ENCODE data around the gene CABP7. TPM values are rescaled to one million over a fixed set of nuclear protein-coding genes. Genes with fewer than 3 reads are reported as not detected.
"Not testable (repeated sequence)": the region's sequence is repeated elsewhere in the genome, so short reads cannot be mapped to it uniquely, and the experiment has no call there.

Gene CABP7
- polyA plus RNA-seq, 1 donor, result 0.19 TPM

GRCh38 chr22:29750029-29750428, 30.2 kb downstream of the CABP7 start:
- no peak for DNase-seq

- no peak for DNase-seq
Observed at GRCh38 chr22:29750559-29751538, 31.0 kb downstream of the CABP7 start.

GRCh38 chr22:29751669-29752068, 31.9 kb downstream of the CABP7 start:
- no peak for DNase-seq

DNA sequence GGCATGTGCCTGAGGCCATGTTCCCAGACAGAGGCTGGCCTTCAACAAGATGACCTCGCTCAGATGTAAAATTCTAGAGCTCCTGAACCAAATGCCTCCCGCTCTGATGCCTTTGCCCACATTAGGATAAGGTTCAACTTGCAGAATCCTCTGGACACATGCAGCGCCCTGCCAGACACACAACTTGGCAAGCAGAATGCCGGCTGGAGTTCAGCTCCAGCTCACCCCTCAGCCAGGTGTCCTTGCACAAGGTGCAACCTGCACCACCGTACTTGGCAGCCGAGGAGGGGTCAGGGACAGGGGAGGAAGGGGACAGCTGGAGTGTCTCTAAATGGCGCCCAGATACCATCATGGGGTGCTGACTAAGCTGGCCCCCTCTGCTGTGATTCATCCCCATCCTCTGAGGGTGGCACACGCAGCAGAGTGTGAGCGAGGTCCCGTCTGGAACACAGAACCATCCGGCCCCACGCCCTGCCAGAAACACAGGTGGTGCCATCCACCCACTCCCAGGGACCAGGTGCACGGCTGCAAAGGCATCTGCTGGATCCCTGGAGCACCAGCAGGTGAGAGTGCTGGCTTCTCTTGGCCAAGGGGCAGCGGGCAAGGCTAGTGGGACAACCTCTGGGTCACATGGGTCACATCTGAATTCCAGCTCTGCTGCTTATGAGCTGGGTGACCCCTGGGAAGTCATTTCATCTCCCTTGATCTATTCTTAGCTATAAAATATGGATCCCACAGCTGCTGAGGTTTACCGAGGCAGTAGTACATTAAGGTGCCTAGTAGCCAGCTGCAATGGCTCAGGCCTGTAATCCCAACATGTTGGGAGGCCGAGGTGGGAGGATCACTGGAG, 34.2 kb downstream of the CABP7 start:
- no peak for DNase-seq

DNA sequence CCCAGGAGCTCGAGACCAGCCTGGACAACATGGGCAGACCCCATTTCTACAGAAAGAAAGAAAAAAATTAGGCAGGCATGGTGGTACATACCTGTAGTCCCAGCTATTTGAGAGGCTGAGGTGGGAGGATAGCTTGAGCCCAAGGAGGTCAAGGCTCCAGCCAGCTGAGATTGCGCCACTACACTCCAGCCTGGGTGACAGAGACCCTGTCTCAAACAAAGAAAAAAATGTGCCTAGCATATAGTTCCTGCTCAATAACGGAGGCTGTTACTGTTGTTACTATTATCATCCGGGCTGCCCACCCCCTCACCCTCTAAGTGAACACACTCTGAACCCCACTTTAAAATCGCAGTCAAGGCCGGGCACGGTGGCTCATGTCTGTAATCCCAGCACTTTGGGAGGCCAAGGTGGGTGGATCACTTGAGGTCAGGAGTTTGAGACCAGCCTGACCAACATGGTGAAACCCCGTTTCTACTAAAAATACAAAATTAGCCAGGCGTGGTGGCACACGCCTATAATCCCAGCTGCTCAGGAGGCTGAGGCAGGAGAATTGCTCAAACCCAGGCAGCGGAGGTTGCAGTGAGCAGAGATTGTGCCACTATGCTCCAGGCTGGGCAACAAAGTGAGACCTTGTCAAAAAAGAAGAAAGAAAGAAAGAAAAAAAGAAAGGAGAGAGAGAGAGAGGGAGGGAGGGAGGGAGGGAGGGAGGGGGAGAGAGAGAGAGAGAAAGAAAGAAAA, 35.0 kb downstream of the CABP7 start:
- DNase-seq, result not testable (repeated sequence)

DNA sequence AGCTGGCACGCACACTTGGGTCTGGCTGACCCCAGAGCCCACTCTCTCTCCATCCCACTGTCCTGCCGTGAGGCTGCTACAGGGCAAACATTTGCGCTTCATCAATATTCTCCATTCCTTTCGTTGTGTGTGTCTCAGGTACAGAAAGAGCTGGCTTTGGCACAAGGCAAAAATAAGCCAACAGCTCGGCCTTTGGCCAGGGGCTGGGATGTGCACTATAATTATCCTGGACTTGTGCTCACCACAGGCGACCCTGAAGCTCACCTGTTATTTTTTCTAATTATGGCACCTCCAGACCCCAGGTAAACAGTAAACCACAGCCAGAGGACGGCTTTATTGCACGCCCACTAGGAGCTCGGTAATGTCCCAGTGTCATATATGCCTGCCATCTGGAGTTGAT, 36.1 kb downstream of the CABP7 start:
- DNase-seq, result no peak

GRCh38 chr22:29756341-29756740, 36.5 kb downstream of the CABP7 start:
- DNase-seq, result no peak

DNA sequence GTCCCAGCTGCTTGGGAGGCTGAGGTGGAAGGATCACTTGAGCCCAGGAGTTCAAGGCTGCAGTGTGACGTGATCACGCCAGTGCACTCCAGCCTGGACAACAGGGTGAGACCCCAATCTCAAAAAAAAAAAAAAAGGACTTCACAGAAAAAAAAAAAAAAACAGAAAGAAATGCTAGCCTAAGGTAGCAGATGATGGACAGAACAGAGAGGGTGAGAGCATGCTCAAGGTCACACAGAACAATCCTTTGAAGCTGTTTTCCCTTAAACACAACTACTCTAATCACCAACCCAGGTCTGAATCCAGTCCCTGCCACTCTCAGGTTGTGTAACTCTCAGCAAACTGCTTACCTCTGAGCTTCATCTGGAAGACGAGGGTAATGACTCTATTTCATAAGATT, 37.3 kb downstream of the CABP7 start:
- no peak for DNase-seq

DNA sequence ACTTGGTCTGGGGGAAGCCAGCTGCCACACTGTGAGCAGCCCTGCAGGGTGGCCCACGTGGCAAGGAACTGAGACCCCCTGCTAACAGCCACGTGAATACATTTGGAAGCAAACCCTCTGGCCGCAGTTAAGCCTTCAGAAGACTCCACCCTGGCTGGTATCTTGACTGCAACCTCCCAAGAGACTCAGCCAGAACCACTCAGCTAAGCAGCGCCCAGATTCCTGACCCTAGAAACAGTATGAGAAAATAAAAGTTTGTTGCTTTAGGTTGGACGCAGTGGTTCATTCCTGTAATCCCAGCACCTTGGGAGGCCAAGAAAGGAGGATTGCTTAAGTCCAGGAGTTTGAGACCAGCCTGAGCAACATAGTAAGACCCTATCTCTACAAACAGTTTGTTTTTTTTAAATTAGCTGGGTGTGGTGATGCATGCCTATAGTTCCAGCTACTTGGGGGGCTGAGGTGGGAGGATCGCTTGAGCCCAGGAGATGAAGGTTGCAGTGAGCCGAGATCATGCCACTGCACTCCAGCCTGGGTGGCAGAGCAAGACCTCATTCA, 38.3 kb downstream of the CABP7 start:
- DNase-seq, result no peak

GRCh38 chr22:29758959-29759358, 39.2 kb downstream of the CABP7 start:
- no peak for DNase-seq

DNA sequence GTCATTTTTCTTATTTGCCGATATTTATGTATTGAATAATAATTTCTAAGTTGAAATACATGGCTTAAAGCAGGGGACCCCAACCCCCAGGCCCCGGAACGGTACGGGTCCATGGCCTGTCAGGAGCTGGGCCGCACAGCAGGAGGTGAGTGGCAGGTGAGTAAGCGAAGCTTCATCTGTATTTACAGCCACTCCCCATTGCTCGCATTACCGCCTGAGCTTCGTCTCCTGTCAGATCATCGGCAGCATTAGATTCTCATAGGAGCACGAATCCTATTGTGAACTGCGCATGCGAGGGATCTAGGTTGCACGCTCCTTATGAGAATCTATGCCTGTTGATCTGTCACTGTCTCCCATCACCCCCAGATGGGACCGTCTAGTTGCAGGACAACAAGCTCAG, 42.5 kb downstream of the CABP7 start:
- no peak for DNase-seq

DNA sequence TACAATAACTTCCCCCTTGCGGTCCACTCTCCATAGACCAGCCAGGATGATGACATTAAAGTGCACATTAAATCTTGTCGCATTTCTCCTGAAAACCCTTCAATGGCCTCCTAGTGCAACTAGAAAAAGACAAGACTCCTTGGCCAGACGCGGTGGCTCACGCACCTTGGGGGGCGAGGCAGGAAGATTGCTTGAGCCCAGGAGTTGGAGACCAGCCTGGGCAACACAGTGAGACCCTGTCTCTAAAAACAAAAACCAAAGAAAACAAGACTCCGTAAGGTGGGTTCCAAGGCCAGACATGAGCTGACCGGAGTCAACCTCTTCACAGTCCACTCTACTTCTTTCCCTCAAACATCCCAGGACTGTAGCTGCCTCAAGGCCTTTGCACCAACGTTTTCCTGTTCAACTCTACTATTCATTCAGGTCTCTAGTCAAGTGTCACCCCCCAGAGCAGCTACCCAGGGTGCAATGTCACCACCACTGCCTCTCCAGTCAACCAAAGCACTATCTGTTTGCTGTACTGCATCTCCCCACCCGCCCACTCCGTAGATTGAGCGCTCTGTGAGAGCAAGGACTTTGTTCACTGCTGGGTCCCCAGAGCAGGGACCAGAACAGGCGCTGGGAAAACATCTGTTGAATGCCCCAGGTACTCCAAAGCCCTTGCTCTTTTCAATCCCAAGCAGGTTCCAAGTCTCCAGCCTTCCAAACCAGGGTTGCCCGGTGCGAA, 46.3 kb downstream of the CABP7 start:
- DNase-seq, result no peak

DNA sequence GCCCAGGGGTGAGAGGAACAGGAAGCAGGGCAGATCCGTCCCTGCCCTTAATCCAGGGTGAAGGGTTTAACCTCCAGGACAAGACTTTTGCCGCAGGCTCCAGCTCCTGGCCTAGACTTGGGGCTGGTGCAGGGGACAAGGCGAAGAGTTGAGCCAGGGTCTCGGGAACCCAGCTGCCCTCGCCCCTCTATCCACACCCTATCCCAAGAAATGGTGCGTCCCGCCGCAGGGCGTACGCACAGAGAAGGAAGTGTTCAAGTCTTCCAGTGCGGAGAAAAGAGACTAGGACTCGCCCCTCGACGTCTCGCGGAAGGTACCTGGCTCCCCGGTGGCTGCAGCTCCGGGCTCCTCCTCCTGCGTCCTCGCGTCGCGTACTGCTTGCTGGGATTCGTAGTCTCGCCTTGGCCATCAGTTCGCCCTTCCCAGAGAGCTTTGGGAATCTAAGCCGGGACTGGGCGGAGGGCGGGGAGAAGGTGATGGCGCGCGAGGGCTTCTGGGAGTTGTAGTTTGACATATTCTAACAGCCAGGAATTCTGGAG, 46.9 kb downstream of the CABP7 start, which contains the start of gene ZMAT5:
ZMAT5 (minus strand) TSS at position 376 of the 539 bp plus-strand sequence. CDS start 18,463 bp downstream, outside the sequence.
- peak; percentile 94 for DNase-seq

DNA sequence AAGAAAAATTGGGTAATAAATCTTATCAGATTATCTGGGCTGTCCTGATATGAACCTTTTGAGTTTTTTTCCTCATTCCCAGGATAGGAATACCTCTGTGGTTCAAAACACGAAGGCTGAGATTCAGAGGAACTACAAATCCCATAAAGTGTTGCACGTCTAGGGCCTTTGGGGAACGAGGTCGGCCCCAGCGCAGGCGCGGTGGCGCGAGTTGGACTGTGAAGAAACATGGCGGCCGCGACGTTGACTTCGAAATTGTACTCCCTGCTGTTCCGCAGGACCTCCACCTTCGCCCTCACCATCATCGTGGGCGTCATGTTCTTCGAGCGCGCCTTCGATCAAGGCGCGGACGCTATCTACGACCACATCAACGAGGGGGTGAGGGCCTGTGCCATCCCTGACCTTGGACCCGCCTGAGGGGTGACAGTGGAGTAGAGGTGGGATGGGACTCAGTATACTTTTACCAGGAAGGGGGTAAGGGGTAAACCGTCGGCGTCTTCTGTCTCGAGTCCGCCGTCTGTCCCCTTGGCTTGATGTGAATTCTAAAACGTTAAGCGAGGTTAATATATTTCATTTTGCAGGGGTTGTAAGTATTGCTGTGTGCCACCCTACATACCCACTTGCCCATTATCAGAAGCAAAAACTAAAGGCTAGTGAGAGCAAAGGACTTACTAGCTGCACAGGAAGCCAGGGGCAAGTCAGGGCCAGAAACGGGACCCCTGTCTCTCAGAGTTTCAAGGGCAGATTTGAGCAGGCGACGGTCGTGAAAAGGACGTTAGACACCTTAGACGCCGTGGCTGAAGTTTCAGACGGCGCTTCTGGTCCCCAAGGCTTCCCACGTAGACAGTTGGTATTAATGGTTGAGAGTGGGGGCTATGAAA, 47.6 kb downstream of the CABP7 start, which contains the start of gene UQCR10:
UQCR10 (plus strand) TSS at position 199 of the 881 bp plus-strand sequence; CDS start at position 229, 30 bp downstream.
- peak; percentile 93 for DNase-seq

GRCh38 chr22:29768052-29768693, 48.4 kb downstream of the CABP7 start:
- DNase-seq, result no peak

- DNase-seq, result no peak
Observed at GRCh38 chr22:29769723-29770321, 50.0 kb downstream of the CABP7 start.

GRCh38 chr22:29772170-29772641, 52.4 kb downstream of the CABP7 start:
- peak; percentile 64 for DNase-seq

DNA sequence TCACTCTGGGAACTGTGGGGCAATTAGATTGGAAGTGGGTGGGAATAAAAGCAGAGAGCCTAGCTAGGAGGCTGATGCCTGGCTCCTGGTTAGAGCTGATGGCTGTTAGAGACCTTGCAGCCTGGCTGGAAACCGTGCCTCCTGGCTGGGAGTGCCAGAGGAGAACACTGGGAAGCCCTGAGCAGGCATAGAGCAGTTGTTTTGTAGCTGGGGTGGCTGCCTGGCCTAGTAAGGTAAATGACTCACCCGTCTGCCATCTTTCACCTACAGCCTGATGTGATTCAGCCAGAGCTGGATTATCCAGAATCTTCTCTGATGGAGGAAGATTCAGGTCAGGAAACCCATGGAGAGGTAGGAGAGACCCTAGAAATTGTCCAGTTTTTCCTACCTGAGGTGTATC, 53.4 kb downstream of the CABP7 start:
- no peak for DNase-seq

GRCh38 chr22:29780220-29780619, 60.4 kb downstream of the CABP7 start:
- no peak for DNase-seq
